ENCODE measurements around the gene PTDSS2. TPM values are rescaled to one million over a fixed set of nuclear protein-coding genes. Genes with fewer than 3 reads are reported as not detected.

The PTDSS2 gene
- total and polyA plus RNA-seq, 2 of the 13 experiments (the other 11 are each of a cell fraction or from before 2014, with no cell fraction given): 21.7 to 26.4 TPM

DNA sequence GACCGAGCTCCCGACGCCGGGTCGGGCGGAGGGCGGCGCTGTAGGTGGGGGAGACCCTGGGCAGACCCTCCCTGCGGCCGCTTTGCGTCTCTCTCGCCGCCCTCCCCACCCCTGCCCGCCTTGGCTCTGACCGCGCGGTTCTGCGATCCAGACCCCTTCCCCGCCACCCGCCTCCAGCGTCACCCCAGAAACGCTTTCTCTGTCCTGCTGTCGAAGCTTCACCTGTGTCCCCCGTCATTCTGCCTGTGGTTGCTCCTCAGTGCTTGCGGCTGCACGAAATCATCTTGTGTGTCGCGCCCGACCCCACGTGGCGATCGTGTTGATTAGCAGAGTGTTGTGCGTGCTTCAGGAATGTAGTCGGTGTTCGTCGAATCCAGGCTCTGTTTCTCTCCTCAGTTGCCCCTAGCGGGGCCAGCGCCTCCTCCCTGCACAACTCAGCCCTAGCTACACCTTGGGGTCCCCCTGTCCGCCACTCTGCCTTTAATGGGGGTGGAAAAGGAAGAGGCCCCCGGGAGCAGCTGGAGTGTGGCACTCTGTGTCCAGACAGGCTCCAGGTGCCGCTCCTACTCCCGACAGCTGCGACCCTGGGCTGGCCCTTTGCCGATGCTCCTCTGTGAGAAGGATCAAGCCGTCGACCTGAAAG is 851 bp downstream of the PTDSS2 start (continued):
- TF ChIP-seq SALL1 (CRISPR knock-in tag; IDR thresholded peaks at IDR 0.05) (peak; percentile 33; the same call in 1 of the 2 replicates), ZSCAN9 (CRISPR knock-in tag; IDR thresholded peaks at IDR 0.05; ENCODE audit: borderline replicate concordance) (no peak), TEAD3 (CRISPR knock-in tag; optimal IDR thresholded peaks at IDR 0.05; ENCODE audit: borderline replicate concordance) (peak; percentile 85), WIZ (CRISPR knock-in tag; IDR thresholded peaks at IDR 0.05) (0 out of 2 replicates have a peak, but pooled peaks have one; percentile 40), FOXO1 (CRISPR knock-in tag; IDR thresholded peaks at IDR 0.05) (0 out of 2 replicates have a peak, but pooled peaks have one; percentile 6), ZNF816 (CRISPR knock-in tag; IDR thresholded peaks at IDR 0.05; ENCODE audit: borderline replicate concordance) (no peak), BCL6 (CRISPR knock-in tag; IDR thresholded peaks at IDR 0.05) (peak; percentile 20; the same call in 1 of the 2 replicates), KDM2A (CRISPR knock-in tag; IDR thresholded peaks at IDR 0.05; ENCODE audit: borderline replicate concordance, low read depth) (peak; percentile 72), RAD21 (CRISPR knock-in tag; IDR thresholded peaks at IDR 0.05) (peak; percentile 11; the same call in 1 of the 2 replicates), MEIS2 (CRISPR knock-in tag; IDR thresholded peaks at IDR 0.05) (0 out of 2 replicates have a peak, but pooled peaks have one; percentile 1)
- TF ChIP-seq, protein P1, sequence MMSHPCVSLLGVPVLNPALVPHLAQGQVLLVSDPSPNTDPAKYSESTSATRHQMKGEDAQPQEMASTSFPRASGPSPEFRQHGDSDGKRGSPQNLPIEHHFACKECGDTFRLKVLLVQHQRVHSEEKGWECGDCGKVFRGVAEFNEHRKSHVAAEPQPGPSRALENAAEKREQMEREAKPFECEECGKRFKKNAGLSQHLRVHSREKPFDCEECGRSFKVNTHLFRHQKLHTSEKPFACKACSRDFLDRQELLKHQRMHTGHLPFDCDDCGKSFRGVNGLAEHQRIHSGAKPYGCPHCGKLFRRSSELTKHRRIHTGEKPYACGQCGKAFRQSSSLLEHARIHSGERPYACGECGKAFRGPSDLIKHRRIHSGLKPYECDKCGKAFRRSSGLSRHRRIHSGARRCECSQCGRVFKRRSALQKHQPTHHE (CRISPR knock-in tag; IDR thresholded peaks at IDR 0.05; ENCODE audit: borderline replicate concordance): no peak
- TF ChIP-seq, protein P2, sequence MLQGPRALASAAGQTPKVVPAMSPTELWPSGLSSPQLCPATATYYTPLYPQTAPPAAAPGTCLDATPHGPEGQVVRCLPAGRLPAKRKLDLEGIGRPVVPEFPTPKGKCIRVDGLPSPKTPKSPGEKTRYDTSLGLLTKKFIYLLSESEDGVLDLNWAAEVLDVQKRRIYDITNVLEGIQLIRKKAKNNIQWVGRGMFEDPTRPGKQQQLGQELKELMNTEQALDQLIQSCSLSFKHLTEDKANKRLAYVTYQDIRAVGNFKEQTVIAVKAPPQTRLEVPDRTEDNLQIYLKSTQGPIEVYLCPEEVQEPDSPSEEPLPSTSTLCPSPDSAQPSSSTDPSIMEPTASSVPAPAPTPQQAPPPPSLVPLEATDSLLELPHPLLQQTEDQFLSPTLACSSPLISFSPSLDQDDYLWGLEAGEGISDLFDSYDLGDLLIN (CRISPR knock-in tag; IDR thresholded peaks at IDR 0.05; ENCODE audit: borderline replicate concordance): no peak
- TF ChIP-seq, protein P3, sequence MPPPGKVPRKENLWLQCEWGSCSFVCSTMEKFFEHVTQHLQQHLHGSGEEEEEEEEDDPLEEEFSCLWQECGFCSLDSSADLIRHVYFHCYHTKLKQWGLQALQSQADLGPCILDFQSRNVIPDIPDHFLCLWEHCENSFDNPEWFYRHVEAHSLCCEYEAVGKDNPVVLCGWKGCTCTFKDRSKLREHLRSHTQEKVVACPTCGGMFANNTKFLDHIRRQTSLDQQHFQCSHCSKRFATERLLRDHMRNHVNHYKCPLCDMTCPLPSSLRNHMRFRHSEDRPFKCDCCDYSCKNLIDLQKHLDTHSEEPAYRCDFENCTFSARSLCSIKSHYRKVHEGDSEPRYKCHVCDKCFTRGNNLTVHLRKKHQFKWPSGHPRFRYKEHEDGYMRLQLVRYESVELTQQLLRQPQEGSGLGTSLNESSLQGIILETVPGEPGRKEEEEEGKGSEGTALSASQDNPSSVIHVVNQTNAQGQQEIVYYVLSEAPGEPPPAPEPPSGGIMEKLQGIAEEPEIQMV (CRISPR knock-in tag; IDR thresholded peaks at IDR 0.05; ENCODE audit: low read depth): peak; percentile 67; the same call in 1 of the 2 replicates
- TF ChIP-seq, protein P4, sequence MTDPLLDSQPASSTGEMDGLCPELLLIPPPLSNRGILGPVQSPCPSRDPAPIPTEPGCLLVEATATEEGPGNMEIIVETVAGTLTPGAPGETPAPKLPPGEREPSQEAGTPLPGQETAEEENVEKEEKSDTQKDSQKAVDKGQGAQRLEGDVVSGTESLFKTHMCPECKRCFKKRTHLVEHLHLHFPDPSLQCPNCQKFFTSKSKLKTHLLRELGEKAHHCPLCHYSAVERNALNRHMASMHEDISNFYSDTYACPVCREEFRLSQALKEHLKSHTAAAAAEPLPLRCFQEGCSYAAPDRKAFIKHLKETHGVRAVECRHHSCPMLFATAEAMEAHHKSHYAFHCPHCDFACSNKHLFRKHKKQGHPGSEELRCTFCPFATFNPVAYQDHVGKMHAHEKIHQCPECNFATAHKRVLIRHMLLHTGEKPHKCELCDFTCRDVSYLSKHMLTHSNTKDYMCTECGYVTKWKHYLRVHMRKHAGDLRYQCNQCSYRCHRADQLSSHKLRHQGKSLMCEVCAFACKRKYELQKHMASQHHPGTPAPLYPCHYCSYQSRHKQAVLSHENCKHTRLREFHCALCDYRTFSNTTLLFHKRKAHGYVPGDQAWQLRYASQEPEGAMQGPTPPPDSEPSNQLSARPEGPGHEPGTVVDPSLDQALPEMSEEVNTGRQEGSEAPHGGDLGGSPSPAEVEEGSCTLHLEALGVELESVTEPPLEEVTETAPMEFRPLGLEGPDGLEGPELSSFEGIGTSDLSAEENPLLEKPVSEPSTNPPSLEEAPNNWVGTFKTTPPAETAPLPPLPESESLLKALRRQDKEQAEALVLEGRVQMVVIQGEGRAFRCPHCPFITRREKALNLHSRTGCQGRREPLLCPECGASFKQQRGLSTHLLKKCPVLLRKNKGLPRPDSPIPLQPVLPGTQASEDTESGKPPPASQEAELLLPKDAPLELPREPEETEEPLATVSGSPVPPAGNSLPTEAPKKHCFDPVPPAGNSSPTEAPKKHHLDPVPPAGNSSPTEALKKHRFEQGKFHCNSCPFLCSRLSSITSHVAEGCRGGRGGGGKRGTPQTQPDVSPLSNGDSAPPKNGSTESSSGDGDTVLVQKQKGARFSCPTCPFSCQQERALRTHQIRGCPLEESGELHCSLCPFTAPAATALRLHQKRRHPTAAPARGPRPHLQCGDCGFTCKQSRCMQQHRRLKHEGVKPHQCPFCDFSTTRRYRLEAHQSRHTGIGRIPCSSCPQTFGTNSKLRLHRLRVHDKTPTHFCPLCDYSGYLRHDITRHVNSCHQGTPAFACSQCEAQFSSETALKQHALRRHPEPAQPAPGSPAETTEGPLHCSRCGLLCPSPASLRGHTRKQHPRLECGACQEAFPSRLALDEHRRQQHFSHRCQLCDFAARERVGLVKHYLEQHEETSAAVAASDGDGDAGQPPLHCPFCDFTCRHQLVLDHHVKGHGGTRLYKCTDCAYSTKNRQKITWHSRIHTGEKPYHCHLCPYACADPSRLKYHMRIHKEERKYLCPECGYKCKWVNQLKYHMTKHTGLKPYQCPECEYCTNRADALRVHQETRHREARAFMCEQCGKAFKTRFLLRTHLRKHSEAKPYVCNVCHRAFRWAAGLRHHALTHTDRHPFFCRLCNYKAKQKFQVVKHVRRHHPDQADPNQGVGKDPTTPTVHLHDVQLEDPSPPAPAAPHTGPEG (CRISPR knock-in tag; IDR thresholded peaks at IDR 0.05): peak; percentile 33; the same call in 1 of the 2 replicates
- TF ChIP-seq, protein P5, sequence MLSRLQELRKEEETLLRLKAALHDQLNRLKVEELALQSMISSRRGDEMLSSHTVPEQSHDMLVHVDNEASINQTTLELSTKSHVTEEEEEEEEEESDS (CRISPR knock-in tag; IDR thresholded peaks at IDR 0.05; ENCODE audit: borderline replicate concordance): no peak
